Thoracic aorta (tissue), 2 donors: ENCODE measurements around the gene CDH22. TPM values are rescaled to one million over a fixed set of nuclear protein-coding genes. Genes with fewer than 3 reads are reported as not detected.

Experiments
- ATAC-seq: fragments of 150-250 bp; one replicate; pipeline ENCODE4 v1.8.0; 2017; ENCODE audit warnings: low read depth; ENCODE audit not compliant: insufficient number of reproducible peaks, low FRiP score
- DNase-seq: peaks from one replicate; pipeline ENCODE4 v3.0.0-alpha.2; 2020; ENCODE audit warnings: low spot score
- H3K27ac ChIP-seq, 2 donors: fragments of 200-600 bp; sonication (generic); 1 replicate in 1 of 2; 2 replicates in 1 of 2; pipeline ENCODE4 v1.5.1; 2016; ENCODE audit warnings: mild to moderate bottlenecking in 2 of 2, moderate library complexity in 2 of 2
- H3K27me3 ChIP-seq: fragments of 200-600 bp; sonication (generic); replicated peaks from 2 replicates; pipeline ENCODE4 v1.6.0; 2016; ENCODE audit warnings: mild to moderate bottlenecking; ENCODE audit not compliant: insufficient read depth
- H3K36me3 ChIP-seq: fragments of 200-600 bp; sonication (generic); one replicate; pipeline ENCODE4 v1.5.1; 2016
- H3K4me1 ChIP-seq, 2 donors: fragments of 200-600 bp; sonication (generic); 1 replicate in 1 of 2; 2 replicates in 1 of 2; pipeline versions ENCODE4 v1.5.1 to v1.6.0; 2016; ENCODE audit warnings: low read depth in 2 of 2, mild to moderate bottlenecking in 1 of 2; ENCODE audit not compliant: control insufficient read depth in 1 of 2
- H3K4me3 ChIP-seq: fragments of 200-600 bp; sonication (generic); 2 replicates; pipeline ENCODE4 v1.5.1; 2016; ENCODE audit warnings: mild to moderate bottlenecking
- H3K9me3 ChIP-seq: fragments of 200-600 bp; sonication (generic); 2 replicates; pipeline ENCODE4 v1.5.1; 2016
- CTCF ChIP-seq: fragments of 200-600 bp; sonication (generic); IDR thresholded peaks from one replicate; pipeline ENCODE4 v1.5.1; 2019; ENCODE audit warnings: antibody characterized with exemption
- total RNA-seq, 2 donors: library from RNA; depleted of rRNA; stranded (reverse); fragments of >200 nt; gene quantifications; one replicate each; pipeline versions ENCODE4 v1.1.0 to v1.2.3, GENCODE V29; 2016

The CDH22 gene
- total RNA-seq, 2 donors from 2014 or later: not detected

GRCh38 chr20:46156065-46156464, 152.2 kb downstream of the CDH22 start:
- TF ChIP-seq CTCF: no peak
- H3K4me3 ChIP-seq: no peak overlapping the region
- H3K36me3 ChIP-seq: no peaks in the 10 kb centered on the region
- ATAC-seq (no peak), DNase-seq (no peak)
- no peaks in the 10 kb centered on the region for H3K9me3 ChIP-seq
- H3K4me1 ChIP-seq: no peaks in the 10 kb centered on the region
- H3K27me3 ChIP-seq: peaks cover 6% of the 10 kb centered on the region
- no peak overlapping the region for H3K27ac ChIP-seq

GRCh38 chr20:46154796-46155195, 153.5 kb downstream of the CDH22 start:
- Histone ChIP-seq H3K9me3 (no peaks in the 10 kb centered on the region), H3K27ac (no peak overlapping the region), H3K4me3 (no peak overlapping the region), H3K36me3 (no peaks in the 10 kb centered on the region), H3K27me3 (peaks cover 6% of the 10 kb centered on the region), H3K4me1 (no peaks in the 10 kb centered on the region)
- no peak for ATAC-seq
- DNase-seq: no peak
- TF ChIP-seq CTCF: no peak

DNA sequence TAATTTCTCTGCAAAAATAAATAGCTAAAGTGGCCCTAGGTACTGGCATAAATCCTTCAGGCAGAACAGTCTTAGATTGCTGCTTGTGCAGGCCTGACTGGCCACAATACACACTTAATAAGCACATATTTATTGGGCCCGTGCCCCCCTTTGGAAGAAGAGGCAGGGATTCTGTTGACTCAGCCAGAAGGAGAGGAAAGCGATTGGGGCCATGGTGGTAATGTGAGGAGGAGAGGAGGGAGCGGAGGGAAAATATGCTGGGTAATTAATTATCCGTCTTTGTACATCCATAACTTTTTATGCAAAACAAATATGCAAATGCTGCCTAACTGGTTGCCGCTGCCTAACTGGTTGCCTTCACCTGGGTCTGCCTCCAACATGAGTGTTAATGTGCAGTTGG, 154.0 kb downstream of the CDH22 start:
- no peak overlapping the region for H3K27ac ChIP-seq
- H3K27me3 ChIP-seq: peaks cover 2% of the 10 kb centered on the region
- H3K4me1 ChIP-seq: no peaks in the 10 kb centered on the region
- DNase-seq: no peak
- no peak for TF ChIP-seq CTCF
- H3K4me3 ChIP-seq: no peak overlapping the region
- no peaks in the 10 kb centered on the region for H3K36me3 ChIP-seq
- ATAC-seq: no peak
- H3K9me3 ChIP-seq: no peaks in the 10 kb centered on the region

DNA sequence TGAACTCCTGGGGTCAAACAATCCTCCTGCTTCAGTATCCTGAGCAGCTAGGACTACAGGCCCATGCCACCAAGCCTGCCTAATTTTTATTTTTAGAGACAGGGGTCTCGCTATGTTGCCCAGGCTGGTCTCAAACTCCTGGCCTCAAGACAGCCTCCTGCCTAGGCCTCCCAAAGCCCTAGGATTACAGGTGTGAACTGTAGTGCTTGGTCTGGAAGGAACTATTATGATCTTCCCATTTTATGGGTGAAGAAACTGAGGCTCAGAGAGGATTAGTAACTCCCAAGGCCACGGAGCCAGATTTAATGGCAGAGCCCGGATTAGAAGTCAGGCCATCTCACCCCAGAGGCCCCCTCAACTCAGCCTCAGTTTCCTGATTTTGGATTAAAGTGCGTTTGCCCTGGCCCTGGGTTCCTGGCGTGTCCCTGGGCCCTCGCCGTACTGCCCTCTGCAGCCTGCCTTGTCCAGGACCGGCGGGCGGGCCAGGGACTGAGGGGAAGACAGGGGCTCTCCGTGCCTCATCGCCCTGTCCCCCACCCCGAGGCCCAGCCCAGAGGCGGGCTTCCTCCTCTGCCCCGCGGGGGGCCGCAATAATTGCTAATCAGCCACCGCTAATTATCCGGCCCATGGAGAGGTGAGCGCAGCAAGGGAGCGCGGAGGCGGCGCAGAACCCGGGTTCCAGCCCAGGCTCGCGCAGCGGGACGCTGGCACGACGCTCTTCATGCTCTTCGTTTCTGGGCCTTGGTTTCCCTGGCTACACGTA, 155.3 kb downstream of the CDH22 start:
- H3K27ac ChIP-seq: no peak overlapping the region
- H3K27me3 ChIP-seq: no peaks in the 10 kb centered on the region
- H3K4me1 ChIP-seq: no peaks in the 10 kb centered on the region
- DNase-seq (no peak), ATAC-seq (no peak)
- H3K4me3 ChIP-seq: no peak overlapping the region
- no peaks in the 10 kb centered on the region for H3K9me3 ChIP-seq
- H3K36me3 ChIP-seq: no peaks in the 10 kb centered on the region
- no peak for TF ChIP-seq CTCF

GRCh38 chr20:46151936-46152335, 156.4 kb downstream of the CDH22 start:
- no peak for DNase-seq
- Histone ChIP-seq H3K9me3 (no peaks in the 10 kb centered on the region), H3K36me3 (no peaks in the 10 kb centered on the region), H3K4me3 (no peak overlapping the region), H3K27ac (no peak overlapping the region), H3K4me1 (no peaks in the 10 kb centered on the region), H3K27me3 (no peaks in the 10 kb centered on the region)
- no peak for ATAC-seq
- TF ChIP-seq CTCF: no peak
